CD4-positive, alpha-beta T cell treated with Interleukin-4 for 1 hour (primary cell): ENCODE measurements around the gene EIF3L.

Experiments used
- DNase-seq, 2 donors: peaks; one replicate each; pipeline ENCODE4 v3.0.0-alpha.2; 2020 to 2022

Gene EIF3L

GRCh38 chr22:37930270-37930951 is 81.2 kb downstream of the EIF3L start:
- DNase-seq, result no peak

GRCh38 chr22:37930952-37931440 is 81.8 kb downstream of the EIF3L start:
- DNase-seq, result no peak

- no peak for DNase-seq
Observed at GRCh38 chr22:37931893-37932389, 82.7 kb downstream of the EIF3L start.

- no peak for DNase-seq
Observed at GRCh38 chr22:37932401-37932800, 83.2 kb downstream of the EIF3L start.

GRCh38 chr22:37932821-37933578 is 83.8 kb downstream of the EIF3L start:
- DNase-seq, result no peak

GRCh38 chr22:37933711-37934376 is 84.6 kb downstream of the EIF3L start:
- DNase-seq, result peak; percentile 79 to 82
